Left renal cortex interstitium (tissue), 4 donors: ENCODE data around the gene GPR150. TPM values are rescaled to one million over a fixed set of nuclear protein-coding genes. Genes with fewer than 3 reads are reported as not detected.
"Not testable (repeated sequence)": the region's sequence is repeated elsewhere in the genome, so short reads cannot be mapped to it uniquely, and the experiment has no call there.

Experiments used
- DNase-seq, 4 donors: peaks; one replicate each; pipeline ENCODE4 v3.0.0-alpha.2; 2013; ENCODE audit warnings: low read depth in 4 of 4, low spot score in 2 of 4, missing footprints in 1 of 4
- polyA plus RNA-seq, 4 donors: library from polyadenylated mRNA; unstranded; fragments of 120-200 nt; gene quantifications; one replicate each; pipeline ENCODE4 v1.2.1, GENCODE V29; 2013; ENCODE audit not compliant: insufficient read length in 4 of 4

GPR150 gene
- polyA plus RNA-seq, 4 donors, result 0.08 TPM; not detected in 3

GRCh38 chr5:95621839-95622629 lies 2.1 kb downstream of the GPR150 start:
- no peak for DNase-seq

- DNase-seq, result no peak
Observed at GRCh38 chr5:95623706-95624105, 3.8 kb downstream of the GPR150 start.

- DNase-seq, result no peak
Observed at GRCh38 chr5:95624368-95624767, 4.5 kb downstream of the GPR150 start.

- DNase-seq, result no peak
Observed at GRCh38 chr5:95626701-95627100, 6.8 kb downstream of the GPR150 start.

GRCh38 chr5:95627971-95628810 lies 8.3 kb downstream of the GPR150 start:
- no peak for DNase-seq

GRCh38 chr5:95628933-95629332 lies 9.0 kb downstream of the GPR150 start:
- DNase-seq, result no peak

- no peak for DNase-seq
Observed at GRCh38 chr5:95630394-95630917, 10.6 kb downstream of the GPR150 start.

GRCh38 chr5:95631255-95631958 lies 11.5 kb downstream of the GPR150 start:
- no peak for DNase-seq

- no peak for DNase-seq
Observed at GRCh38 chr5:95631991-95632675, 12.2 kb downstream of the GPR150 start.

- not testable (repeated sequence) for DNase-seq
Observed at GRCh38 chr5:95632942-95633341, 13.1 kb downstream of the GPR150 start.

GRCh38 chr5:95633671-95634070 lies 13.8 kb downstream of the GPR150 start:
- DNase-seq, result no peak

- no peak for DNase-seq
Observed at GRCh38 chr5:95634081-95634480, 14.2 kb downstream of the GPR150 start.

GRCh38 chr5:95638632-95639031 lies 18.7 kb downstream of the GPR150 start:
- DNase-seq, result no peak

GRCh38 chr5:95641741-95642220 lies 21.9 kb downstream of the GPR150 start:
- DNase-seq, result no peak

GRCh38 chr5:95643152-95643551 lies 23.3 kb downstream of the GPR150 start:
- DNase-seq, result no peak

GRCh38 chr5:95644351-95645042 lies 24.6 kb downstream of the GPR150 start:
- DNase-seq, result no peak

GRCh38 chr5:95646226-95646568 lies 26.3 kb downstream of the GPR150 start:
- DNase-seq, result not testable (repeated sequence)

- DNase-seq, result peak; percentile 75 to 93 (median 89)
Observed at GRCh38 chr5:95646569-95647431, 26.9 kb downstream of the GPR150 start, which contains the start of gene RFESD. Gene RFESD, plus strand, starts transcription at chr5:95646777. Its CDS starts 5,495 bp downstream, at chr5:95652272.
